GM12801 (cell line): ENCODE data around the gene TDRD7.

Experiments used
- CTCF ChIP-seq: IDR thresholded peaks from one replicate; pipeline ENCODE4 v1.5.1; 2011; ENCODE audit warnings: control low read depth; ENCODE audit not compliant: insufficient read length; ENCODE audit errors: extremely low read depth

TDRD7 gene

GRCh38 chr9:97504381-97505216 lies 92.7 kb downstream of the TDRD7 start:
- no peak for TF ChIP-seq CTCF

DNA sequence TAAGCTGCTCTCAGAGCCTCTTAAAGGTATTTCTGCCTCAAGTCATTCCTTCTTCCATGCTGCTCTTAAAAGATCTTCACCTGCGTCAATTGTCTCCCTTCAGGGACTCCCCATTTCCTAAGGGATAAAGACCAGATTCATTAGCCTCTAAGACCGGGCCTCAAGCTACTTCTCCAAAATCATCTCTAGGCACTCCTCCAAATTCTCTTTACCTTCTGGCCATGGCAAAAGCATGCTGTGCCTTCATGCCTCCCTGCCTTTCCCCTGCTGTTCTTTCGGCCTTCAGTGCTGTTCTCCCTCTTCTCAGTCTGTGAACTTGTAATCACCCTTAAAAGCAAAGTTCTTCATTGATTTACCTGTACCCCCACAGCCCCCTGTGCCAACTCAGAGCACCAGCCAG lies 93.9 kb downstream of the TDRD7 start:
- TF ChIP-seq CTCF = no peak

GRCh38 chr9:97506306-97506705 lies 94.4 kb downstream of the TDRD7 start:
- no peak for TF ChIP-seq CTCF

- no peak for TF ChIP-seq CTCF
These were observed 94.9 kb downstream of the TDRD7 start for GRCh38 chr9:97506787-97507186.

- no peak for TF ChIP-seq CTCF
These were observed 95.6 kb downstream of the TDRD7 start for GRCh38 chr9:97507428-97507984.

- TF ChIP-seq CTCF = no peak
These were observed 97.0 kb downstream of the TDRD7 start for GRCh38 chr9:97508852-97509251.

DNA sequence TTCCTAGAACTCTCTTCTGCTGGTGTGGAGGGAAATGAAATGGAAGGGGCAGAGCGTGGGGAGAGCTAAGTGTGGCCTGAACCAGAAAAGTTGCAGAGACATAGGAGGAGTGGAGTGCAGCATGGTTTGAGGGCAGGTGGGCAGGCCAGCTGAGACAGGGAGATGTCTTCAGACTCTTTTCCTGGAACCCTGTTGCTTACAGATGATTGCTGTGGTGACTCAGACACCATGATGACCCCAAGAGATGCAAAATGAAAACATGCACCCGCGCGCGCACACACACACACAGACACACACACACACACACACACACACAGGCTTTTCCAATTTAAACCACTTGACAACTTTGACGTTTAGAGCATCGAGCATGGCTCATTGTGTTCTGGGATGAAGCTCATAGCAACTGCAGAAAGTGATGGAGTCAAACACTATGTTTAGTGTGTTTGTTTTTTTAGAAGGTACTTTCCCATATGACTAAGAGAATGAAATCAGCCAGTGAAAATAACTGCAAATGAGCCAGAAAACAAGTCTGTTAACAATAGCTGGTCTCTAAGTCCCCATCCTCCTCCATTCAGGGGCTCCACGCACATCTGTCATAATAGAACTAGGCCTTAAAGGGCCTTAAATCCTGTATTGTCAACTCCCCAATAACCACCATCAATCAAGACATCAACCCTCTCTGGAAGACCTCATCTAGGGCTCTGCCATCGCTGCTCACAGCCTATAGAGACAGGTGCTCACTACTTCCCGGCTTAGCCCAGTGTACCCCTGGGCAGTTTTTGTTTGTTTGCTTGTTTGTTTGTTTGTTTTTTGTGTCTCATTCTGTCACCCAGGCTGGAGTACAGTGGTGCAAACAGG lies 99.1 kb downstream of the TDRD7 start:
- no peak for TF ChIP-seq CTCF
